Frontal cortex (tissue), 4 donors: Measurements from ENCODE around the gene RANBP17. TPM values are rescaled to one million over a fixed set of nuclear protein-coding genes. Genes with fewer than 3 reads are reported as not detected.
A peak's percentile ranks its signal among the peaks of the same experiment; 100 is the strongest.
"Not testable (repeated sequence)": the region's sequence is repeated elsewhere in the genome, so short reads cannot be mapped to it uniquely, and the experiment has no call there.

ENCODE experiments used
- DNase-seq, 2 donors: peaks; one replicate each; pipeline ENCODE4 v3.0.0; 2012; ENCODE audit warnings: low spot score in 2 of 2
- FAIRE-seq: peaks from 2 replicates; lab custom pipeline; 2012; peaks lifted over from hg19 to GRCh38; lab: Jason Lieb, UNC
- total RNA-seq: library from RNA; depleted of rRNA; stranded (reverse); fragments of >200 nt; gene quantifications from one replicate; pipeline ENCODE4 v1.2.3, GENCODE V29; 2014
- donor health status: control.
- donor health status: control.
- donor health status: control.

The RANBP17 gene
- total RNA-seq, 1 donor from 2014 or later: 190 TPM

- DNase-seq (no peak), FAIRE-seq (no peak)
Observed at GRCh38 chr5:171269717-171270116, 407.9 kb downstream of the RANBP17 start.

GRCh38 chr5:171270136-171270535 lies 408.3 kb downstream of the RANBP17 start:
- no peak for FAIRE-seq
- DNase-seq: no peak

GRCh38 chr5:171271798-171272197 lies 410.0 kb downstream of the RANBP17 start:
- no peak for DNase-seq
- no peak for FAIRE-seq

GRCh38 chr5:171272996-171273970 lies 411.5 kb downstream of the RANBP17 start:
- DNase-seq (no peak), FAIRE-seq (no peak)

- DNase-seq: no peak
Observed at GRCh38 chr5:171275841-171276544, 414.2 kb downstream of the RANBP17 start.

GRCh38 chr5:171283753-171284152 lies 421.9 kb downstream of the RANBP17 start:
- DNase-seq (no peak), FAIRE-seq (no peak)

More at GRCh38 chr5:171275841-171276544, 414.2 kb downstream of the RANBP17 start:
- no peak for FAIRE-seq

- DNase-seq: no peak
- FAIRE-seq: no peak
Observed at GRCh38 chr5:171285465-171285864, 423.6 kb downstream of the RANBP17 start.

- FAIRE-seq (no peak), DNase-seq (no peak)
Observed at GRCh38 chr5:171288066-171288465, 426.2 kb downstream of the RANBP17 start.

- FAIRE-seq (no peak), DNase-seq (no peak)
Observed at GRCh38 chr5:171291371-171291770, 429.6 kb downstream of the RANBP17 start.

- DNase-seq (no peak), FAIRE-seq (no peak)
Observed at GRCh38 chr5:171295299-171295698, 433.5 kb downstream of the RANBP17 start.

GRCh38 chr5:171295801-171296200 lies 434.0 kb downstream of the RANBP17 start:
- no peak for DNase-seq
- FAIRE-seq: no peak

- not testable (repeated sequence) for DNase-seq, FAIRE-seq
Observed at GRCh38 chr5:171297941-171298340, 436.1 kb downstream of the RANBP17 start.

GRCh38 chr5:171299228-171299627 lies 437.4 kb downstream of the RANBP17 start:
- FAIRE-seq (no peak), DNase-seq (no peak)

- DNase-seq: no peak
- no peak for FAIRE-seq
Observed at GRCh38 chr5:171299851-171300250, 438.0 kb downstream of the RANBP17 start.

- DNase-seq (no peak), FAIRE-seq (no peak)
Observed at GRCh38 chr5:171300358-171300757, 438.5 kb downstream of the RANBP17 start.

GRCh38 chr5:171306166-171306565 lies 444.3 kb downstream of the RANBP17 start:
- no peak for DNase-seq
- no peak for FAIRE-seq

GRCh38 chr5:171306781-171307591 lies 445.2 kb downstream of the RANBP17 start:
- no peak for DNase-seq
- FAIRE-seq: no peak

GRCh38 chr5:171307789-171308452 lies 446.1 kb downstream of the RANBP17 start:
- FAIRE-seq (no peak), DNase-seq (no peak)

GRCh38 chr5:171308453-171309275 lies 446.8 kb downstream of the RANBP17 start, which contains the start of gene TLX3:
Gene TLX3, plus strand, starts transcription at chr5:171309248. Its CDS starts 118 bp downstream, at chr5:171309366.
- FAIRE-seq (no peak), DNase-seq (peak in 1 of 2 donors; percentile 50)
